Right lung (tissue), 5 donors: ENCODE measurements around the gene TFEB. TPM values are rescaled to one million over a fixed set of nuclear protein-coding genes. Genes with fewer than 3 reads are reported as not detected.
A peak's percentile ranks its signal among the peaks of the same experiment; 100 is the strongest.
"Not testable (repeated sequence)": the region's sequence is repeated elsewhere in the genome, so short reads cannot be mapped to it uniquely, and the experiment has no call there.

ENCODE experiments used
- DNase-seq, 2 donors: peaks; one replicate each; pipeline ENCODE4 v3.0.0-alpha.2; 2013
- polyA plus RNA-seq, 5 donors: library from polyadenylated mRNA; unstranded; fragments of 120-200 nt; gene quantifications; one replicate each; pipeline versions ENCODE4 v1.2.1 to v1.2.3, GENCODE V29; 2013; ENCODE audit warnings: inconsistent platforms in 1 of 5, low replicate concordance in 1 of 5; ENCODE audit not compliant: insufficient read length in 5 of 5, insufficient read depth in 1 of 5

TFEB gene
- polyA plus RNA-seq, 5 donors = 5.7 to 14.8 (median 9.2) TPM

- DNase-seq = peak; percentile 86 to 89
Measured at GRCh38 chr6:41767112-41767833, 31.9 kb upstream of the TFEB start.

- DNase-seq = not testable (repeated sequence)
Measured at GRCh38 chr6:41766043-41766664, 30.7 kb upstream of the TFEB start.

GRCh38 chr6:41763470-41763869 lies 28.1 kb upstream of the TFEB start:
- DNase-seq = no peak

- DNase-seq = no peak
Measured at GRCh38 chr6:41759905-41760579, 24.6 kb upstream of the TFEB start.

GRCh38 chr6:41759106-41759904 lies 23.9 kb upstream of the TFEB start:
- DNase-seq = no peak

GRCh38 chr6:41758641-41759035 lies 23.2 kb upstream of the TFEB start:
- no peak for DNase-seq

- no peak for DNase-seq
Measured at GRCh38 chr6:41757931-41758640, 22.7 kb upstream of the TFEB start.

GRCh38 chr6:41757271-41757670 lies 21.9 kb upstream of the TFEB start:
- DNase-seq = no peak

GRCh38 chr6:41756354-41756753 lies 20.9 kb upstream of the TFEB start:
- DNase-seq = no peak

GRCh38 chr6:41755895-41756294 lies 20.5 kb upstream of the TFEB start:
- DNase-seq = no peak

- no peak for DNase-seq
Measured at GRCh38 chr6:41750374-41750773, 15.0 kb upstream of the TFEB start.

GRCh38 chr6:41748542-41748941 lies 13.1 kb upstream of the TFEB start:
- DNase-seq = no peak

- no peak for DNase-seq
Measured at GRCh38 chr6:41748102-41748477, 12.7 kb upstream of the TFEB start.

GRCh38 chr6:41747256-41748101 lies 12.1 kb upstream of the TFEB start, which contains the start of gene PGC:
Gene PGC (minus strand): TSS chr6:41747397. CDS start chr6:41747334, 63 bp downstream.
- DNase-seq = no peak

- DNase-seq = no peak
Measured at GRCh38 chr6:41746107-41746506, 10.7 kb upstream of the TFEB start.

- no peak for DNase-seq
Measured at GRCh38 chr6:41744236-41744787, 8.9 kb upstream of the TFEB start.

- DNase-seq = no peak
Measured at GRCh38 chr6:41743406-41744235, 8.2 kb upstream of the TFEB start.

- no peak for DNase-seq
Measured at GRCh38 chr6:41741625-41742490, 6.5 kb upstream of the TFEB start.
